Stimulated activated naive B cell treated with anti-CD40 and anti-IgM and Interleukin-4, amounts not matched to agents 10 μg/mL and 1 μg/mL and 100 μg/mL, for 72 hours (primary cell): ENCODE results near the gene PDCD6IP.

Experiments used
- ATAC-seq, 2 donors: fragments of 150-1000 bp; cut with Tn5 transposase; replicated peaks; 2 replicates each; pipeline ENCODE4 v1.10.0; 2021; ENCODE audit warnings: moderate library complexity in 1 of 2
- DNase-seq: peaks from one replicate; pipeline ENCODE4 v3.0.0; 2021
- H3K27ac Mint-ChIP-seq: one replicate; pipeline ENCODE4 v1.8.0; 2022; ENCODE audit warnings: mild to moderate bottlenecking, mixed read lengths
- H3K27me3 Mint-ChIP-seq, 2 donors: one replicate each; pipeline ENCODE4 v1.8.0; 2022; ENCODE audit warnings: mixed read lengths in 2 of 2
- H3K36me3 Mint-ChIP-seq, 2 donors: one replicate each; pipeline ENCODE4 v1.8.0; 2022; ENCODE audit warnings: mixed read lengths in 2 of 2, mild to moderate bottlenecking in 1 of 2
- H3K4me1 Mint-ChIP-seq, 2 donors: one replicate each; pipeline ENCODE4 v1.8.0; 2022; ENCODE audit warnings: mixed read lengths in 2 of 2, mild to moderate bottlenecking in 1 of 2
- H3K4me3 Mint-ChIP-seq, 2 donors: one replicate each; pipeline ENCODE4 v1.8.0; 2022; ENCODE audit warnings: mild to moderate bottlenecking in 2 of 2, mixed read lengths in 2 of 2, moderate library complexity in 1 of 2
- H3K9me3 Mint-ChIP-seq, 2 donors: one replicate each; pipeline ENCODE4 v1.8.0; 2022; ENCODE audit warnings: mixed read lengths in 2 of 2, mild to moderate bottlenecking in 1 of 2

The PDCD6IP gene

GRCh38 chr3:33786565-33787327 lies 11.7 kb upstream of the PDCD6IP start:
- H3K4me3 Mint-ChIP-seq = peak overlapping the region; percentile 41 to 74
- peaks cover 0 to 7% of the 10 kb centered on the region in 2 donors for H3K27me3 Mint-ChIP-seq
- no peaks in the 10 kb centered on the region for H3K36me3 Mint-ChIP-seq
- no peaks in the 10 kb centered on the region for H3K9me3 Mint-ChIP-seq
- DNase-seq (no peak), ATAC-seq (no peak)
- H3K4me1 Mint-ChIP-seq = peaks cover 4% of the 10 kb centered on the region in 2 donors
- H3K27ac Mint-ChIP-seq = no peak overlapping the region

- DNase-seq = peak; percentile 41
- peak overlapping the region; percentile 41 to 74 for H3K4me3 Mint-ChIP-seq
- H3K27me3 Mint-ChIP-seq = peaks cover 0 to 8% of the 10 kb centered on the region in 2 donors
- ATAC-seq = peak; percentile 88 to 93
- H3K36me3 Mint-ChIP-seq = no peaks in the 10 kb centered on the region
- H3K9me3 Mint-ChIP-seq = no peaks in the 10 kb centered on the region
- no peak overlapping the region for H3K27ac Mint-ChIP-seq
- H3K4me1 Mint-ChIP-seq = peaks cover 7 to 11% of the 10 kb centered on the region in 2 donors
Observed at GRCh38 chr3:33787328-33788009, 11.0 kb upstream of the PDCD6IP start.

GRCh38 chr3:33789183-33789954 lies 9.1 kb upstream of the PDCD6IP start:
- no peaks in the 10 kb centered on the region for H3K36me3 Mint-ChIP-seq
- no peak for DNase-seq
- peaks cover 7 to 11% of the 10 kb centered on the region in 2 donors for H3K4me1 Mint-ChIP-seq
- H3K4me3 Mint-ChIP-seq = no peak overlapping the region
- peaks cover 0 to 8% of the 10 kb centered on the region in 2 donors for H3K27me3 Mint-ChIP-seq
- ATAC-seq = no peak
- H3K9me3 Mint-ChIP-seq = no peaks in the 10 kb centered on the region
- H3K27ac Mint-ChIP-seq = no peak overlapping the region

DNA sequence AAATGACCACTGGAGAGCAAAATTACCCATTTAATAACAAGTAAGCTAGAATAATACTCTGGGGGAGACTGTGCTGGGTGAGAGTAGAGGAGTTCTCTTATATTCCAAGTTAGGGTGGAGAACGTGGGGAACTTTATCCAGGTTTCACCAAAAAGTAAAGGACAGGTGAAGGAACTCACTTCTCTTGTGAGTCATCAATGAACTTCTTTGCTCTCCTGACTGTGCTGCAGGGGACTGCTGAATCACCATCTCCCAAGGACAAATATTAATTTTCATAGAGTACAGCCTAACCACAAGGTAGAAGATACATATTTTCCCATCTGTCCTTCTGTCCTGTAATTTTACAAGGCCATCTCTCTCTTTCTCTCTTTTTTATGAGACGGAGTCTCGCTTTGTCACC lies 8.3 kb upstream of the PDCD6IP start:
- no peak overlapping the region for H3K4me3 Mint-ChIP-seq
- H3K27ac Mint-ChIP-seq = no peak overlapping the region
- H3K9me3 Mint-ChIP-seq = no peaks in the 10 kb centered on the region
- H3K4me1 Mint-ChIP-seq = peaks cover 7 to 11% of the 10 kb centered on the region in 2 donors
- no peak for ATAC-seq
- H3K27me3 Mint-ChIP-seq = peaks cover 0 to 8% of the 10 kb centered on the region in 2 donors
- H3K36me3 Mint-ChIP-seq = no peaks in the 10 kb centered on the region
- DNase-seq = no peak

GRCh38 chr3:33791477-33792166 lies 6.8 kb upstream of the PDCD6IP start:
- peak; percentile 9 for DNase-seq
- H3K36me3 Mint-ChIP-seq = no peaks in the 10 kb centered on the region

DNA sequence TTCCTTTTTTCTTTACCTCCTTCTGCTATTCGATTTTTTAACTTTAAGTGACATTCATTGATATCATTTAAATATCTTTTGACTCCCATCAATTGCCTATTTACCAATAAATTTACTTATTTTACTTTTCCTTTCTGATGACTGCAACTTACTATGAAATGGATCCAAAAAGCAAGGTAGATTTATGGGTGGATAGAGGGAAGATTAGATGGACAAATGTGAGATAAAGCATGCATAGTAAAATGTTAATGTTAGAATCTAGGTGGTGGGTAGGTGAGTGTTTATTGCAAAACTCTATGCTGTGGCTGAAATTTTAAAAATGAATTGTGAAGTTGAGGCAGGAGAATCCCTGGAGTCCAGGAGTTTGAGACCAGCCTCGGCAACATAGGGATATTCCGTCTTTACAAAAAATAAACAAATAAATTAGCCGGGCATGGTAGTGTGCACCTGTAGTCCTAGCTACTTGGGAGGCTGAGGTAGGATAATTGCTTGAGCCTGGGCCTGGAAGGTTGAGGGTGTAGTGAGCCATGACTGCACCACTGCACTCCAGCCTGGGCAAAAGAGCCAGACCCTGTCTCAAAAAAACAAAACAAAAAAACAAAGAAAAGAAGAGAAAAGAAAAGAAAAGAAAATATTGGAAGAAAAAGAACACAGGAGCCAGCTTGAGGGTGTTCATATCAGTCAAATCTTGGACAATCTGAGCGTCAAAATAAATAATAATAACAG lies 6.1 kb upstream of the PDCD6IP start:
- Mint-ChIP-seq H3K4me3 (no peak overlapping the region), H3K4me1 (peaks cover 7 to 11% of the 10 kb centered on the region in 2 donors), H3K9me3 (no peaks in the 10 kb centered on the region), H3K27me3 (peaks cover 0 to 8% of the 10 kb centered on the region in 2 donors), H3K36me3 (no peaks in the 10 kb centered on the region), H3K27ac (no peak overlapping the region)
- DNase-seq (no peak), ATAC-seq (no peak)

More at GRCh38 chr3:33791477-33792166, 6.8 kb upstream of the PDCD6IP start:
- Mint-ChIP-seq H3K4me1 (peaks cover 7 to 11% of the 10 kb centered on the region in 2 donors), H3K27me3 (peaks cover 0 to 8% of the 10 kb centered on the region in 2 donors), H3K4me3 (no peak overlapping the region), H3K27ac (peak overlapping the region; percentile 44), H3K9me3 (no peaks in the 10 kb centered on the region)
- ATAC-seq = peak; percentile 69 to 75

GRCh38 chr3:33795131-33795530 lies 3.3 kb upstream of the PDCD6IP start:
- H3K36me3 Mint-ChIP-seq = no peaks in the 10 kb centered on the region
- no peak overlapping the region for H3K4me3 Mint-ChIP-seq
- DNase-seq (no peak), ATAC-seq (no peak)
- H3K4me1 Mint-ChIP-seq = peaks cover 10 to 26% of the 10 kb centered on the region in 2 donors
- H3K27ac Mint-ChIP-seq = no peak overlapping the region
- H3K9me3 Mint-ChIP-seq = no peaks in the 10 kb centered on the region
- H3K27me3 Mint-ChIP-seq = peaks cover 0 to 4% of the 10 kb centered on the region in 2 donors

GRCh38 chr3:33795856-33796536 lies 2.4 kb upstream of the PDCD6IP start:
- H3K4me1 Mint-ChIP-seq = peaks cover 15 to 35% of the 10 kb centered on the region in 2 donors
- H3K27ac Mint-ChIP-seq = no peak overlapping the region
- no peak overlapping the region for H3K4me3 Mint-ChIP-seq
- DNase-seq (no peak), ATAC-seq (no peak)
- peaks cover 0 to 4% of the 10 kb centered on the region in 2 donors for H3K27me3 Mint-ChIP-seq
- no peaks in the 10 kb centered on the region for H3K36me3 Mint-ChIP-seq
- no peaks in the 10 kb centered on the region for H3K9me3 Mint-ChIP-seq

- no peak for DNase-seq
- peak; percentile 71 to 74 for ATAC-seq
- Mint-ChIP-seq H3K27me3 (no peaks in the 10 kb centered on the region), H3K4me3 (peak overlapping the region; percentile 88 to 100), H3K9me3 (no peaks in the 10 kb centered on the region), H3K4me1 (peaks cover 15 to 40% of the 10 kb centered on the region in 2 donors), H3K36me3 (peaks cover 6 to 8% of the 10 kb centered on the region in 2 donors), H3K27ac (peak overlapping the region; percentile 99)
Observed at GRCh38 chr3:33798113-33798417, 365 bp upstream of the PDCD6IP start.

GRCh38 chr3:33799202-33799551 lies 747 bp downstream of the PDCD6IP start:
- Mint-ChIP-seq H3K4me1 (peaks cover 24 to 51% of the 10 kb centered on the region in 2 donors), H3K36me3 (peaks cover 15 to 19% of the 10 kb centered on the region in 2 donors), H3K9me3 (no peaks in the 10 kb centered on the region), H3K27ac (peak overlapping the region; percentile 99), H3K4me3 (peak overlapping the region; percentile 88 to 100), H3K27me3 (no peaks in the 10 kb centered on the region)
- DNase-seq = no peak
- ATAC-seq = no peak

DNA sequence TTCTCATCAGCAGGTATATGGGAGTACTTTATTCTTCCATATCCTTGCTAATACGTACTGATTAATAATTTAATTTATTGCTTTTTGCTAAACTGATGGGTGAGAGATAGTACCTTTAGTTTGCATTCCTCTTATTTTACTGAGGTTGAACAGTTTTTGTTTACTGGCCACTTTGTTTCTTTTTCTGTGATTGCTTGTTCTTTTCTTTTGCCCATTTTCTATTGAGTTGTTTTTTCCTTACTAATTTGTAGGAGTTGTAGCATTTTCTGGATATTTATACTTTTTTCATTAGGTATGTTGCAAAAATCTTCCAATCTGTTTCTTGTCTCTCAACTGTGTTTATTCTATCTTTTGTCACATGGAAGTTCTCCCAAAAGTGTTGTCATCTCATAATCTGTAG lies 4.8 kb downstream of the PDCD6IP start:
- no peak overlapping the region for H3K4me3 Mint-ChIP-seq
- H3K27ac Mint-ChIP-seq = no peak overlapping the region
- DNase-seq (no peak), ATAC-seq (no peak)
- peaks cover 38 to 64% of the 10 kb centered on the region in 2 donors for H3K4me1 Mint-ChIP-seq
- H3K36me3 Mint-ChIP-seq = peaks cover 21 to 36% of the 10 kb centered on the region in 2 donors
- no peaks in the 10 kb centered on the region for H3K9me3 Mint-ChIP-seq
- H3K27me3 Mint-ChIP-seq = no peaks in the 10 kb centered on the region

DNA sequence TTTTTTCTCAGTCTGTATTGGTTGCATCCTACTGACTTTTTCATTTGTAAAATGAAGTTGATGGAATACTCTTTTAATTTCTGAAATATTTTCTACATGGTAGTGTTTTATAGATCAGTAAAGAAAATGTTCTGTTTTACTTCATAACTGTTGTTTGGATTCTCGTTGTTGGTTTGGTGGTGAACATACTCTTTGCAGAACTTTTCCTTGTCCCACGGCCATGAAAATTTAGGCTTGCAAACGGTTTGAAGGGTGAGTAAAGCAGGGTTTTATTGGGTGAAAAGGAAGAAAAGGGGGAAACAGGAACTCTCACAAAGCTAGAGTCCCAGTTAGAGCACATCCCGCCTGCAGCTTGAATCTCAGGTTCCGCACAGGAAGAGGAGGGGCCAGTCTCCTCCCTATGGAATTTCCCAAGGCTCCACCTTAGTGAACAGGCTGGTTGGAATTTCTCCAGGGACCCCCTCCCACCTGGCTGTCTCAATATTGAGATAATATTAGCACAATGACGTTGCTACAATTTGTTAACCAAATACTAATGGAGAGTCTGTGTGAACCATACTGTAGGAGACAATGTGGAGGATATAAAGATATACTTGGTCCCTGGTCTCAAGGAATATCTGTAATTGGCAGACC lies 5.6 kb downstream of the PDCD6IP start:
- no peak for ATAC-seq
- Mint-ChIP-seq H3K27ac (peak overlapping the region; percentile 42), H3K9me3 (no peaks in the 10 kb centered on the region), H3K4me1 (peaks cover 45 to 72% of the 10 kb centered on the region in 2 donors), H3K4me3 (no peak overlapping the region), H3K36me3 (peaks cover 21 to 44% of the 10 kb centered on the region in 2 donors), H3K27me3 (no peaks in the 10 kb centered on the region)
- no peak for DNase-seq

- H3K4me1 Mint-ChIP-seq = peaks cover 44 to 66% of the 10 kb centered on the region in 2 donors
Observed at GRCh38 chr3:33807191-33807590, 8.8 kb downstream of the PDCD6IP start.

More at GRCh38 chr3:33807191-33807590, 8.8 kb downstream of the PDCD6IP start:
- Mint-ChIP-seq H3K9me3 (no peaks in the 10 kb centered on the region), H3K27me3 (no peaks in the 10 kb centered on the region), H3K36me3 (peaks cover 20 to 48% of the 10 kb centered on the region in 2 donors), H3K27ac (no peak overlapping the region), H3K4me3 (no peak overlapping the region)
- DNase-seq (no peak), ATAC-seq (no peak)
